Measurements from ENCODE around the gene INO80E.
A peak's percentile ranks its signal among the peaks of the same experiment; 100 is the strongest.
"Not testable (repeated sequence)": the region's sequence is repeated elsewhere in the genome, so short reads cannot be mapped to it uniquely, and the experiment has no call there.

INO80E gene, protein sequence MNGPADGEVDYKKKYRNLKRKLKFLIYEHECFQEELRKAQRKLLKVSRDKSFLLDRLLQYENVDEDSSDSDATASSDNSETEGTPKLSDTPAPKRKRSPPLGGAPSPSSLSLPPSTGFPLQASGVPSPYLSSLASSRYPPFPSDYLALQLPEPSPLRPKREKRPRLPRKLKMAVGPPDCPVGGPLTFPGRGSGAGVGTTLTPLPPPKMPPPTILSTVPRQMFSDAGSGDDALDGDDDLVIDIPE

GRCh38 chr16:29995911-29996765 lies at the start of gene INO80E:
Gene INO80E, plus strand, starts transcription at chr16:29996241. Its CDS starts 70 bp downstream, at chr16:29996311.
- DNase-seq, result peak; percentile 98

GRCh38 chr16:29947897-29948296 lies 48.1 kb upstream of the INO80E start:
- no peak for DNase-seq

DNA sequence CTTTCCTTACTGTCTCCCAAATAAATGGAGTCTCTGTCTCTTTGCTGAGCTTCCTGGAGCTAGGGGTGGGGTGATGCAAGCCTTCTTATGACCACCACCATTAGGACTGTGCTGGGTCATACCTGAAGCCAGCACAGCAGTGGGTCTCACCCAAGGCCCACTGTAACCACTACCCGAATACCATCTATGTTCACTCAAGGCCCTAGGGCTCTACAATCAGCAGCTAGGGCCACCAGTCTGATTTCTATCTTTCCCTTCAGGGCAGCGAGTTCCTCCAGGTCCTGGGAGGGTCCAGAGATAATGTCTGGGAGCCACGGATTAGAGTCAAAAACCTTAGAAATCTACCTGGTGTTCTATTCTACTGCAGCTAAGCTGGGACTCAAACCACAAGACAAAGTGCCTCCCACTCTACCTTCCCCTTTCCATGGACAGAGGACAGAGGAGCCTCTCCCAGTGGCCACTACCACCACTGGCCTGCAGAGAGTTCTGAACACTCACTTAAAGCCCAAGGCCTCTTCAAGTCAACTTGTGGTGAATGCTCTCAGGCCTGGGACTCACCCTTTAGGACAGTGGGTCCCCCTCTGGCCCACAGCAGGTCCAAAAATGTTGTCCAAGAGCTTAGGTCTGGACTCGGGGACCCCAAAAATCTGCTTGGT lies 45.1 kb upstream of the INO80E start:
- no peak for DNase-seq

GRCh38 chr16:29951625-29952365 lies 44.2 kb upstream of the INO80E start:
- no peak for DNase-seq

DNA sequence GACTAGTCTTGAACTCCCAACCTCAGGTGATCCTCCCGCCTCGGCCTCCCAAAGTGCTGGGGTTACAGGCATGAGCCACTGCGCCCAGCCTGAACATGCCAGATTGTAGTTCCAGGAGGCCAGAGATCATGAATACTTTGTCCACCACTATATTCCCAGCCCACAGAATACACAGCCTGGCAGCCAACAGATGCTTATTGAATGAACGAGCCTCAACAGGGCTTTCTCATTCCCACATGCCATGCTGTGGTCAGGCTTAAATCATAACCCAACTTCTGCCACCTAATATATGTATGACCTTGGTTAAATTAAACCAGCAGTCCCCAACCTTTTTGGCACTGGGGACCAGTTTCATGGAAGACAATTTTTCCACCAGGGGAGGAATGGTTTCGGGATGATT lies 37.3 kb upstream of the INO80E start:
- no peak for DNase-seq

DNA sequence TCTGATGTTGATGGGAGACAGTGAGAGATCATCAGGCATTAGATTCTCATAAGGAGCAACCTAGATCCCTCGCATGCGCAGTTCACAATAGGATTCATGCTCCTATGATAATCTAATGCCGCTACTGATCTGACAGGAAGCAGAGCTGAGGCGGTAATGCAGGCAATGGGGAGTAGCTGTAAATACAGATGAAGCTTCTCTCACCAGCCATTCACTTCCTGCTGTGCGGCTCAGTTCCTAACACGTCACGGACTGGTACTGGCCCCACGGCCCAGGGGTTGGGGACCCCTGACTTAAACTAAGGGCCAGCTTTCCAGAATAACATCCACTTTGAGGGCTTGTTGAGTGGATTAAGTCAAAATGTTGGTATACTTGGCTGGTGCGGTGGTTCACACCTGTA lies 36.7 kb upstream of the INO80E start:
- no peak for DNase-seq

DNA sequence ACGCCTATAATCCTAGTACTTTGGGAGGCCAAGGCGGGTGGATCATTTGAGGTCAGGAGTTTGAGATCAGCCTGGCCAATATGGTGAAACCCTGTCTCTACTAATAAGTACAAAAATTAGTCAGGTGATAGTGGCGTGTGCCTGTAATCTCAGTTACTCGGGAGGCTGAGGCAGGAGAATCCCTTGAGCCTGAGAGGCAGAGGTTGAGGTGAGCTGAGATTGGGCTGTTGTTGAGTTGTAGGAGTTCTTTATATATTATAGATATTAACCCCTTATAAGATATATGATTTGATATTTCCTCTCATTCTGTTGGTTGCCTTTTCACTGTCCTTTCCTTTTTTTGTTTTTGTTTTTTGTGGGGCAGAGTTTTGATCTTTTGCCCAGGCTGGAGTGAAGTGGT lies 36.2 kb upstream of the INO80E start:
- DNase-seq, result not testable (repeated sequence)

DNA sequence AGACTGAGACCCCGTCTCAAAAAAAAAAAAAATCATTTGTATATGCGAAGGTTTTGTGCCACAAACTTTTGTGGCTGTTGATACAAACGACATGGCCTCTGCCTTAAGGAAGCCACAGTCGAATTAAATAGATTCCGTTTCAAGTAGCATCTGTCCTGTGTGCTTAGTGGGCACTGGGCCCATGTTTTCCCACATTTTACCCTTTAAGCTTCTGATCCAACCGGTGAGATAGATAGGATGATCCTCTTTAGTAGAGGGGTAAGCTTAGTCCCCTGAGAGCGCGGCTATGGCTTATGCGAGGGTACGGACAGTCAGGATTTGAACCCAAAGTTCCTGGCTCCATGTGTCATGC lies 34.9 kb upstream of the INO80E start:
- DNase-seq, result no peak

- peak; percentile 89 for DNase-seq
These were observed 34.3 kb upstream of the INO80E start, which contains the start of gene TMEM219 for GRCh38 chr16:29961479-29962343. Gene TMEM219, plus strand, starts transcription at chr16:29962079. Its CDS starts 1,065 bp downstream, at chr16:29963144.

DNA sequence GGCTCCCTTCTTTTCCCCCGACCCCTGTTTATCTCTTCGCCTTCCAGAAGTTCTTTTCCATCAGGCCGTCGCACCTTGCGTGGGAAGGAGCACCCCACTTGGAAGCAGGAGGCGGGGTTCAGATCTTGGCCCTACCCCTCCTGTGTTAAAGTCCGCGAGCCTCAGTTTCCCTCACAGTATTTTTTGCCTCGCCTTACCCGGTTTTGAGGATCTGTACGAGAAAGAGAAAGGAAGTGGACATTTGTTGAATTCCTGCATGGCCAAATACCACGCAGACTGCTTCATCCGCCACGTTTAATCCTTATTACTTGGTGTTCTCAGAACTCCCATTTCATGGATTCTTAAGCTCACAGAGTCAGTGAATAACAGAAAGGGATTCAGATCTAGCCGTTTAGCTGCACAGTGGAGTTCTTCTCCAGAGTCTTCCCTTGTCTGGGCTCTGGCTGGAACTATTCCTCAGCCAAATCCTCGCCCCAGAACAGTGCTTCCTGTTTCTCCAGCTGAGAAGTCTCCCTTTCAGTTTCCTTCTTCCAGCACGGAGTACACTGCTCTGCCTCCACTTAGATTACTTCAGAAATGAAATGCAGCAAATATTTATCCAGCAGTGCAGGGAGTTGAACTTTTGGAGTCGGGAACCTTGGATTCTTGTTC lies 33.6 kb upstream of the INO80E start:
- DNase-seq, result peak; percentile 84

DNA sequence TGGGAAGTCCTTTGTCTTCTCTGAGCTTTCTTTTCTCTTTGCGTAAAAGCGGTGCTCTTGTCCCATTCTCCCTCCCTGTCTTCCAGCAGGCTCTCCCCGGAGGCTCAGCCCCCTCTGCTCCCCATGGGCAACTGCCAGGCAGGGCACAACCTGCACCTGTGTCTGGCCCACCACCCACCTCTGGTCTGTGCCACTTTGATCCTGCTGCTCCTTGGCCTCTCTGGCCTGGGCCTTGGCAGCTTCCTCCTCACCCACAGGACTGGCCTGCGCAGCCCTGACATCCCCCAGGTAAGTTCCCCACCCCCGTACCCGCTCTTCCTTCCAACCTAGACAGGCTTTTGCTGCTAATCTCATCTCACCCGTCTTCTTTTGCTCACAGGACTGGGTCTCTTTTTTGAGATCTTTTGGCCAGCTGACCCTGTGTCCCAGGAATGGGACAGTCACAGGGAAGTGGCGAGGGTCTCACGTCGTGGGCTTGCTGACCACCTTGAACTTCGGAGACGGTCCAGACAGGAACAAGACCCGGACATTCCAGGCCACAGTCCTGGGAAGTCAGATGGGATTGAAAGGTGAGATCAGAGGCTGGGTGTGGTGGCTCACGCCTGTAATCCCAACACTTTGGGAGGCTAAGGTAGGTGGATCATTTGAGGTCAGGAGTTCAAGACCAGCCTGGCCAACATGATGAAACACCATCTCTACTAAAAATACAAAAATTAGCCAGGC lies 32.9 kb upstream of the INO80E start:
- DNase-seq, result no peak

GRCh38 chr16:29968205-29968604 lies 27.8 kb upstream of the INO80E start:
- no peak for DNase-seq

DNA sequence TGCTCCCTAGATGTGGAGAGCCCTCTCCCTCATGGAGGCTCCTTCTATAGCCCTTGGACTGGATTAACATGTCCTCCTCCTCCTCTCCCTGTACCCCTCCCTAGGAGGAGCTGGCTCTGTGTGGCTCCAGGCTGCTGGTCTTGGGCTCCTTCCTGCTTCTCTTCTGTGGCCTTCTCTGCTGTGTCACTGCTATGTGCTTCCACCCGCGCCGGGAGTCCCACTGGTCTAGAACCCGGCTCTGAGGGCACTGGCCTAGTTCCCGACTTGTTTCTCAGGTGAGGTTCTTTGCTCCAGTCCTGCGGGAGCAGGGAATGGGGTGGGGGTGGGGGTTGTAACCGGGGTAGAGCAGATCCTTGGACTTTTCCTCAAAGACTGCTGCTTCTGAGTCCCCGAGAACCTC lies 24.7 kb upstream of the INO80E start:
- no peak for DNase-seq

DNA sequence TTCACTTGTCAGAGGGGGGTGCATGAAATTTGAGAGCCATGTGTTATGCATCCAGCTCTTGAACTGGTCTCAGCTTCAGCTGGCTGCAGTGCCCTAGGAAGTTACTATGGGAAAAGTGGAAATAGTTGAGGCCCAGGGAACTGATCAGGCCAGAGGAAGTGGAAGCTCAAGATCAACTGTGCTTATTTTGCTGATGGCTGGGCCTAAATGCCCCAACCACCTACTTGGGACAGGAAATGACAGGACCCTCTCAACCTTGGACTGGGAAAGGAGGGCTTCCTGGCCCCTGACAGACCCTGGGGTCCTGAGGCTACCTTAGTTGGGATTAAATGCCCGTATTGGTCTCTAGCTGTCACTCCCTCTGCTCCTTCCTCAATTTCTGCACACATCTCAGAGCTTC lies 23.5 kb upstream of the INO80E start:
- no peak for DNase-seq

- DNase-seq, result no peak
These were observed 23.1 kb upstream of the INO80E start for GRCh38 chr16:29972992-29973383.

- DNase-seq, result peak; percentile 99
These were observed 22.4 kb upstream of the INO80E start, which contains the start of gene TAOK2 for GRCh38 chr16:29973384-29974246. Gene TAOK2, plus strand, starts transcription at chr16:29973868. Its CDS starts 3,905 bp downstream, at chr16:29977773.

DNA sequence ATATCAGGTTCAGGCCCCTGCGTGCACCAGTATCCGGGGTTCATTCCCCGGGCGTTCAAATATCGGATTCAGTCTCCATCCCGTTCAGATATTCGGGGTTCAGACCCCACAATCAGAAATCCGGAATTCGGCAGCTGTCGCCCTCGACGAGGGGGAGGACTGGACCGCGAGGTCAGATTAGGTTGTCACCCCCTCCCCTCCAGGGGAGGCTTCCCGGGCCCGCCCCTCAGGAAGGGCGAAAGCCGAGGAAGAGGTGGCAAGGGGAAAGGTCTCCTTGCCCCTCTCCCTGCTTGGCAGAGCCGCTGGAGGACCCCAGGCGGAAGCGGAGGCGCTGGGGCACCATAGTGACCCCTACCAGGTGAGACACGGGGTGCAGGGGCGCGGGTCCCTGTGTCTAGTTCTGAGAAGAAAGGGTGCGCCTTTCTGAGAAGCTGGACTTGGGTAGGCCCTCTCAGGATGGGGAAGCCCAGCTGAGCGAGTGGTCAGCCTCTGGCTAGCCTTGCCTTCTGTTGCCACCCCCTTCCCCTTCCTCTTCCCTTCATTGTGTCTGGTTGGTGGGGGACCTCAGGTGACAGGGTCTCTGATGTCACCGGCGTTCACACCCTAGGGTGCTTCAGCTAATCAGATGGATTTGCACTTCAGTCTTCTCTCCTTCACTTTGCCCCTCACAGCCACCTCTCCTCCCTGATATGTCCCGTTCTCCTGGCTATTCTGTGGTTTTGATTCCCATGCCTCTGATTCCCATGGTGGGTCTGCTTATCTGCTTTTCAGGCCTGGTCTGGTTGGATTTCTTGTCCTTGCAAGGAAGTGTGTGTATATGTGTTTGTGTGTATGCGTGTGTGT lies 21.5 kb upstream of the INO80E start:
- peak; percentile 73 for DNase-seq

- DNase-seq, result no peak
These were observed 20.9 kb upstream of the INO80E start for GRCh38 chr16:29975134-29975538.
